Measurements from ENCODE around the gene ENTPD7.

DNA sequence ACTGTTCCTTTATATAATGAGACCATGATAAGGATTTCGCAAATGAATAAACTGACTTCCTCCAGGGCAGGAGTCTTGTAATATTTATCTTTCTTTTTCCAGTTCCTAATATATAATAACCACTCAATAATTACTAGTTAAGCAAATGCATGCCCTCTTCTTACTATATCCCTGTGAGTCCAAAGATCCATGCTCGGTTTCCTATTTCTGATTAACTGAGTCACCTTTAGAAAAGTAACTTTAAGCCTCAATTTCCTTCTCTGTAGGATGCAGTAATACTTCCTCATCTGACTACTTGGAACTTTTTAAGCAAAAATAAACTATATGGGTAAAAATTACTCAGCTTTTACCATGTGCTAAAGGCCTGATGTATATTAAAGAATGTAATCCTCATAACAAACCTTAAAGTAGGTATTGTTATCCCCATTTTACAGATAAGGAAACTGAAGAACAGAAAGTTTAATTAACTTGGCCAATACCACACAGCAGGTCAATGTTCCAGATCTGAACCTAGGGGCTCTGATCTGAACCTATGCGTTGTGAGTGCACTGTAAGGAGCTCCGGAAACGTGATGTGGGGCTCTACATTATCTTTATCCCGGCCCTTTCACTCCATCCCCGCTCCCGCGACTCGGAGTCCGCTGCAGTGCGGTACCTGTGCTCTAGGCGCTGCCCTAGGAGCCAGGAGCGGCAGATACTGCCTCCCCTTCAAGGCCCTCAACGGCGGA lies 72.2 kb downstream of the ENTPD7 start:
- no peak for TF ChIP-seq POLR2A (IDR thresholded peaks at IDR 0.05)
- TF ChIP-seq, protein P1, sequence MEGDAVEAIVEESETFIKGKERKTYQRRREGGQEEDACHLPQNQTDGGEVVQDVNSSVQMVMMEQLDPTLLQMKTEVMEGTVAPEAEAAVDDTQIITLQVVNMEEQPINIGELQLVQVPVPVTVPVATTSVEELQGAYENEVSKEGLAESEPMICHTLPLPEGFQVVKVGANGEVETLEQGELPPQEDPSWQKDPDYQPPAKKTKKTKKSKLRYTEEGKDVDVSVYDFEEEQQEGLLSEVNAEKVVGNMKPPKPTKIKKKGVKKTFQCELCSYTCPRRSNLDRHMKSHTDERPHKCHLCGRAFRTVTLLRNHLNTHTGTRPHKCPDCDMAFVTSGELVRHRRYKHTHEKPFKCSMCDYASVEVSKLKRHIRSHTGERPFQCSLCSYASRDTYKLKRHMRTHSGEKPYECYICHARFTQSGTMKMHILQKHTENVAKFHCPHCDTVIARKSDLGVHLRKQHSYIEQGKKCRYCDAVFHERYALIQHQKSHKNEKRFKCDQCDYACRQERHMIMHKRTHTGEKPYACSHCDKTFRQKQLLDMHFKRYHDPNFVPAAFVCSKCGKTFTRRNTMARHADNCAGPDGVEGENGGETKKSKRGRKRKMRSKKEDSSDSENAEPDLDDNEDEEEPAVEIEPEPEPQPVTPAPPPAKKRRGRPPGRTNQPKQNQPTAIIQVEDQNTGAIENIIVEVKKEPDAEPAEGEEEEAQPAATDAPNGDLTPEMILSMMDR (IDR thresholded peaks at IDR 0.05), result no peak
